Measurements from ENCODE around the gene RHBDF1. TPM values are rescaled to one million over a fixed set of nuclear protein-coding genes. Genes with fewer than 3 reads are reported as not detected.

The RHBDF1 gene
- total and polyA plus RNA-seq, 4 donors = 26.6 to 51.2 (median 29.9) TPM

- Histone ChIP-seq H3K4me3 (no peak overlapping the region), H3K27ac (ENCODE audit: low read depth in 1 of 2, low read length in 1 of 2) (no peak overlapping the region), H3K36me3 (ENCODE audit: control insufficient read depth in 4 of 4, insufficient read depth in 4 of 4, low read length in 4 of 4) (peaks cover 7 to 26% (median 14%) of the 10 kb centered on the region in 4 donors), H3K4me1 (ENCODE audit: control insufficient read depth in 5 of 5, insufficient read depth in 5 of 5, low read length in 5 of 5) (peaks cover 0 to 3% (median 0%) of the 10 kb centered on the region in 5 donors), H3K9me3 (ENCODE audit: control insufficient read depth in 4 of 4, insufficient read depth in 3 of 4, low read length in 3 of 4) (no peaks in the 10 kb centered on the region), H3K27me3 (ENCODE audit: control insufficient read depth in 3 of 3, insufficient read depth in 3 of 3, low read length in 2 of 3) (no peaks in the 10 kb centered on the region), H3K9ac (ENCODE audit: insufficient read depth in 1 of 2, low read length in 2 of 2) (no peak overlapping the region)
- no peak for DNase-seq
- 80 to 82% methylated on average over 7 of the region's 7 CpGs for WGBS, 2 donors
- no peak for ATAC-seq (ENCODE audit: insufficient read depth, low FRiP score)
- TF ChIP-seq CTCF (IDR thresholded peaks at IDR 0.05; ENCODE audit: control extremely low read depth, extremely low read depth) = no peak
Observed at GRCh38 chr16:116015-116414, 43.6 kb upstream of the RHBDF1 start.

GRCh38 chr16:114327-114726 lies 41.9 kb upstream of the RHBDF1 start:
- H3K9ac ChIP-seq (ENCODE audit: insufficient read depth in 1 of 2, low read length in 2 of 2) = no peak overlapping the region
- no peaks in the 10 kb centered on the region for H3K9me3 ChIP-seq (ENCODE audit: control insufficient read depth in 4 of 4, insufficient read depth in 3 of 4, low read length in 3 of 4)
- WGBS, 2 donors = 90 to 94% methylated on average over 2 of the region's 2 CpGs
- DNase-seq = no peak
- no peak overlapping the region for H3K27ac ChIP-seq (ENCODE audit: low read depth in 1 of 2, low read length in 1 of 2)
- TF ChIP-seq CTCF (IDR thresholded peaks at IDR 0.05; ENCODE audit: control extremely low read depth, extremely low read depth) = no peak
- H3K36me3 ChIP-seq (ENCODE audit: control insufficient read depth in 4 of 4, insufficient read depth in 4 of 4, low read length in 4 of 4) = peaks cover 14 to 27% (median 17%) of the 10 kb centered on the region in 4 donors
- H3K4me3 ChIP-seq = no peak overlapping the region
- H3K4me1 ChIP-seq (ENCODE audit: control insufficient read depth in 5 of 5, insufficient read depth in 5 of 5, low read length in 5 of 5) = peaks cover 0 to 3% (median 0%) of the 10 kb centered on the region in 5 donors
- H3K27me3 ChIP-seq (ENCODE audit: control insufficient read depth in 3 of 3, insufficient read depth in 3 of 3, low read length in 2 of 3) = no peaks in the 10 kb centered on the region
- ATAC-seq (ENCODE audit: insufficient read depth, low FRiP score) = no peak

- no peak overlapping the region for H3K9ac ChIP-seq (ENCODE audit: insufficient read depth in 1 of 2, low read length in 2 of 2)
- no peak overlapping the region for H3K4me3 ChIP-seq
- no peak for TF ChIP-seq CTCF (IDR thresholded peaks at IDR 0.05; ENCODE audit: control extremely low read depth, extremely low read depth)
- peaks cover 14 to 28% (median 19%) of the 10 kb centered on the region in 4 donors for H3K36me3 ChIP-seq (ENCODE audit: control insufficient read depth in 4 of 4, insufficient read depth in 4 of 4, low read length in 4 of 4)
- no peaks in the 10 kb centered on the region for H3K9me3 ChIP-seq (ENCODE audit: control insufficient read depth in 4 of 4, insufficient read depth in 3 of 4, low read length in 3 of 4)
- ATAC-seq (ENCODE audit: insufficient read depth, low FRiP score) = no peak
- H3K27me3 ChIP-seq (ENCODE audit: control insufficient read depth in 3 of 3, insufficient read depth in 3 of 3, low read length in 2 of 3) = no peaks in the 10 kb centered on the region
- H3K27ac ChIP-seq (ENCODE audit: low read depth in 1 of 2, low read length in 1 of 2) = no peak overlapping the region
- H3K4me1 ChIP-seq (ENCODE audit: control insufficient read depth in 5 of 5, insufficient read depth in 5 of 5, low read length in 5 of 5) = no peaks in the 10 kb centered on the region
- DNase-seq = no peak
- 95% methylated on average over 21 of the region's 21 CpGs for WGBS, 2 donors
Observed at GRCh38 chr16:112153-112840, 39.9 kb upstream of the RHBDF1 start.

All from lung (tissue), 12 donors.